Kidney epithelial cell (primary cell): ENCODE data around the gene WDCP. TPM values are rescaled to one million over a fixed set of nuclear protein-coding genes. Genes with fewer than 3 reads are reported as not detected.

Experiments
- DNase-seq: peaks from one replicate; pipeline ENCODE4 v3.0.0-alpha.2; 2010; ENCODE audit warnings: low read depth
- H3K27me3 ChIP-seq: 2 replicates; pipeline ENCODE4 v1.6.0; 2011; ENCODE audit warnings: low read length; ENCODE audit not compliant: control insufficient read depth, insufficient read depth
- H3K36me3 ChIP-seq: 2 replicates; pipeline ENCODE4 v1.5.1; 2011; ENCODE audit warnings: low read length; ENCODE audit not compliant: control insufficient read depth, insufficient read depth
- H3K4me3 ChIP-seq: 2 replicates; pipeline ENCODE4 v1.5.1; 2011; ENCODE audit warnings: low read depth, mild to moderate bottlenecking, control low read depth, low read length
- total RNA-seq: library from RNA; depleted of rRNA; stranded (reverse); fragments of >200 nt; gene quantifications from 2 replicates; pipeline ENCODE4 v1.2.3, GENCODE V29; 2015
- TF ChIP-seq, protein P1 (sequence below): IDR thresholded peaks from 2 replicates; pipeline ENCODE4 v1.5.1; 2011; ENCODE audit warnings: mild to moderate bottlenecking, moderate library complexity, low read length, control low read depth, inconsistent platforms; ENCODE audit not compliant: insufficient read depth, poor library complexity, severe bottlenecking

Gene WDCP
- total RNA-seq, 1 donor from 2014 or later, result 8.2 TPM

DNA sequence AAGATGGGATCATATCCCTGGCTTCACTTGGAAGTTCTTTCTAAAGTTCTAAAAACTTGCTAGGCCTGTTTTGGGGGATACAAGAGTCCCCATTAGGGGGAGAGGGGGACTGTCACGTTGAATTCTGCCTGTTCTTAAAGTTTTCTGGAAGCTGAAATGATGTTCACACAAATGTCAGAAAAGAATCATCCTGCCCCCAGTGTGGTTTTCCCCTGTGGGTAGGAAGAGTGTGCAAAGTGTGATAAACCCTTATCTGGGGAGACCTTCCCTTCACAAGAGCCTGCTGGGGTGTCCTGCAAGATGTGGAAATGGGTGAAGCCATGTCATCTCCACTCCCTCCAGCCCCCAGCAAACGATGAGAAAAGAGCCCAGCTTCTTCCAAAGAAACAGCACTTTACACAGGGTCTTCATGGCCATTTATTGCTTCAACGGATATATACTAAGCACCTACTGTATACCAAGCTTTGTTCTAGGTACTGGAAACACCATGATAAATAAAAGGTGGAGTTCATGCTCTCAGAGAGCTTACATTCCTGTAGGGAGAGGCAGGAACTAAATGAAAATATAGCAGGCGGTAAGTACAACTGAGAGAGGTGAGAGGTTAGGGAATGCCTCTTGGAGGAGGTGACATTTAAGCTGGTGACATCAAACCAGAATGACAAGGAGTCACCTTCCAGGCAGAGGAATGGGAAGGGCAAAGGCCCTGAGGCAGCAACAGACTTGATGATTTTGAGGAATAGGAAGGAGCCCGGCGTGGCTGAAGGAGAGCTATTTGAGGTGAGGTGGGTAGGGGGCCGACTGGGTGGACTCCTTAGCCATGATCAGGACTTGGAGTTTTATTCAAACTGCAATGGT lies 35.7 kb downstream of the WDCP start:
- H3K36me3 ChIP-seq, result no peaks in the 10 kb centered on the region
- TF ChIP-seq, protein P1, sequence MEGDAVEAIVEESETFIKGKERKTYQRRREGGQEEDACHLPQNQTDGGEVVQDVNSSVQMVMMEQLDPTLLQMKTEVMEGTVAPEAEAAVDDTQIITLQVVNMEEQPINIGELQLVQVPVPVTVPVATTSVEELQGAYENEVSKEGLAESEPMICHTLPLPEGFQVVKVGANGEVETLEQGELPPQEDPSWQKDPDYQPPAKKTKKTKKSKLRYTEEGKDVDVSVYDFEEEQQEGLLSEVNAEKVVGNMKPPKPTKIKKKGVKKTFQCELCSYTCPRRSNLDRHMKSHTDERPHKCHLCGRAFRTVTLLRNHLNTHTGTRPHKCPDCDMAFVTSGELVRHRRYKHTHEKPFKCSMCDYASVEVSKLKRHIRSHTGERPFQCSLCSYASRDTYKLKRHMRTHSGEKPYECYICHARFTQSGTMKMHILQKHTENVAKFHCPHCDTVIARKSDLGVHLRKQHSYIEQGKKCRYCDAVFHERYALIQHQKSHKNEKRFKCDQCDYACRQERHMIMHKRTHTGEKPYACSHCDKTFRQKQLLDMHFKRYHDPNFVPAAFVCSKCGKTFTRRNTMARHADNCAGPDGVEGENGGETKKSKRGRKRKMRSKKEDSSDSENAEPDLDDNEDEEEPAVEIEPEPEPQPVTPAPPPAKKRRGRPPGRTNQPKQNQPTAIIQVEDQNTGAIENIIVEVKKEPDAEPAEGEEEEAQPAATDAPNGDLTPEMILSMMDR, result no peak
- no peak for DNase-seq
- H3K4me3 ChIP-seq, result no peak overlapping the region
- H3K27me3 ChIP-seq, result peaks cover 16% of the 10 kb centered on the region

DNA sequence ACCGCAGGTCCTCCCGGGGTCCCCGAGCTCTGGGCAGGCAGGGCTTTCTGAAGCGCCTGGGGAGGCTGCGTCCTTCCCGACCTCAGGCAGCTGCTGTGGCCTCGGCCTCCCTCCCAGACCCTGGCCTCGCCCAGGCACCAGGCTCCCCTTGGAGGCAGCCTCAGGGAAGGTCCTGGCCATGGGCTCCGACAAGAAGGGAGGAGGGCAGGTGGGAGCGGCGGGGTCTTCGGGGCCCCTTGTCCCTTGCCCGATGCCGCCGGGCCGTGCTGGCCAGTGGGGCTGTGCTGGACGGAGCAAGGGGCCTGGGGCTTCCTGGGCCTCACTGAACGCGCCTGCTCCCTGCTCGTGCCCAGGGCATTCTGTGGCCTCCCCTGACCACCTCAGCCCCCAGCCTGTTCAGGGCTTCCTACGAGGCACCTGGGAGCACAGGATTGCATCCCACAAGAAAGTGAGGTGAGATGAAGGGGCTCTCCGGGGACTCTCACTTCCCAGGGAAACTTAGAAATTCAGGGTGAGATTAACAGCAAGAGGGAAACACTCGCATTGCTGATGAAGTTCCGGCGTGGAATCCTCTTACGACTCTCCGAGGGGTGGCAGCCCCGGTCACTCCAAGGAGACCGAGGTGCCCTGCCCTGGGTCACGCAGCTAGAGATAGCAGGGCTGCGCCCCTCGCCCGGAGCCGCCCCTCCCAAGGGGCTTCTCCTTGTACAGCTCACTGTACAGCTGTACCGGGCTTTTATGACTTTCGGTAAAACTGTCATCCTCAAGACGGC lies 36.5 kb downstream of the WDCP start:
- DNase-seq, result no peak
- H3K36me3 ChIP-seq, result no peaks in the 10 kb centered on the region
- H3K27me3 ChIP-seq, result peaks cover 16% of the 10 kb centered on the region
- TF ChIP-seq, protein P1, result no peak
- H3K4me3 ChIP-seq, result no peak overlapping the region

DNA sequence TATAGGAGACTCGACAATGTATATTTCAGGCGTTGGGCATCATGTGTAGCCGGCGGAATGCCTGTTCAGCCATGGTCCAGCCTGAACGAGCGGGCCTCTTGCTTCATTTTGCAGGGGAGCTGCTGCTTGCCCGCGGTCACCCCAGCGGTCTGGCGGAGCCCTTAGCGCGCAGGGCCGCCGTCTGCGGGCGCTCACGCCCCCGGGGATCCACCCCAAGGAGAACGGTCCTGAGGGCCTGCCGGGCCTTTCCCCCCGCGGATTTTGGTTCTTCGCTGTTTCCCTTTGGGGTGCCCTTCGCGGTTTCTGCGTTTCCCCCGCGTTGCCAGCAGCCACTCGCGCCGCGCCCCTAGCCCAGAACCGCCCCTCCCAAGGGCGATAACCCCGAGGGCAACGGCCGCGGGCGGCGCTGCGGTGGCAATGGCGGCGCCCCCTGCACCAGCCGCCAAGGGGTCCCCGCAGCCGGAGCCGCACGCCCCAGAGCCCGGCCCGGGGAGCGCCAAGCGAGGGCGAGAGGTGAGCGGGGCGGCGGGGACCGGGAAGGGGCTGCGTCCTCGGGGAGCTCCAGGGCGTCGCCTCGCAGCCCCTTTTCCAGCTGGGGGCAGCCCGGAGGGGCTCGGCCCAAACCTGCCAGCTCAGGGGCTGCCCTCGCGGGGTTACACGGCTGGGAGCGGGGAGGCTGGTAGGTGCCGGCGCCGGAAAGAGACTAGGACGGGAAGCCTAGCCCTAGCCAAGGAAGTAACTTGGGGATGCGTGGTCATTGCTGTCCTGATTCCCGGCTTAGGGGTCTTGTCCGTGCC lies 37.3 kb downstream of the WDCP start, which contains the start of gene MFSD2B:
Gene MFSD2B, plus strand, starts transcription at position 406 of the 797 bp plus-strand sequence. Its CDS starts 12 bp downstream, at position 418.
- no peak for DNase-seq
- peak within 1 kb of the TSS; percentile 33 for H3K4me3 ChIP-seq
- TF ChIP-seq, protein P1, result no peak

DNA sequence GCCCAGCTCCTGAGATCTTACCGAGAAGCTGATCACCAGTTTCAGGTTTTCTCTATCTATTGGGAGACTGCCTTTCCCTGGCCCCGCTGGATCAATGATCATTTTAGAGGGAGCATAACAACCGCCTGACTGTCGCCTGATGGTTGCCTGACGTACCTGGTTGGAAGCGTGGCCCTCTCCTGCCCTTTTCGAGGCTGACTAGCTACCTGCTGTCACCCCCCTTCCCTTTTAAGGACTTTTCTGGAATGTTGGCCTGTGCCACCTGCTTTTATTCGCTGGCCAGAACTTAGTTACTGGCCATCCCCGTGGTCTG lies 37.9 kb downstream of the WDCP start:
- no peak for DNase-seq
- TF ChIP-seq, protein P1, result no peak
- Histone ChIP-seq H3K27me3 (peaks cover 16% of the 10 kb centered on the region), H3K4me3 (no peak overlapping the region), H3K36me3 (no peaks in the 10 kb centered on the region)

More for the DNA sequence above, 37.3 kb downstream of the WDCP start, which contains the start of gene MFSD2B:
- Histone ChIP-seq H3K27me3 (peaks cover 16% of the 10 kb centered on the region), H3K36me3 (no peaks in the 10 kb centered on the region)

DNA sequence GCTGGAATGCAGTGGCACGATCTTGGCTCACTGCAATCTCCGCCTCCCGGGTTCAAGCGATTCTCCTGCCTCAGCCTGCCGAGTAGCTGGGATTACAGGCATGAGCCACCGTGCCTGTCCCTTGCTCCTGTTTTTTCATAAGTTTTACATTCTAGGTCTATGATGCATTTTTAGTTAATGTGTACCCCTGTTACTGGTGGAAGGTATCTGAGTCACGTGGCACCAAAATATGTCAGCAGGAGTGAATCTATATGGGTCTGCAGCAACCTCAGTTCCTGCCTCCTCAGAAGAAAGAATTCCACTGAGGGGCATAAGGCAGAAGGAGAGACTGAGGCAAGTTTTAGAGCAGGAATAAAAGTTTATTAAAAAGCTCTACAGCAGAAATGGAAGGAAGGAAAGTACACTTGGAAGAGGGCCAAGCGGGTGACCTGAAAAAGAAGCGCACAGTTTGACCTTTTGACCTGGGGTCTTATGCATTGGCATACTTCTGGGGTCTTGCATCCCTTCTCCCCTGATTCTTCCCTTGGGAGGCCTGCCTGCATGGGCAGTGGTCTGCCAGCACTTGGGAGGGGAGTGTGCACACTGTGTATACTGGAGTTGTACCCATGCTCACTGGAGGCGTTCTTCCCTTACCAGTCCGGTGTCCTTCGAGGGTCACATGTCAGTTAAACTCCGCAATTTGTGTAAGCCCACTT lies 38.4 kb downstream of the WDCP start:
- DNase-seq, result no peak
- TF ChIP-seq, protein P1, result no peak
- Histone ChIP-seq H3K4me3 (no peak overlapping the region), H3K27me3 (peaks cover 16% of the 10 kb centered on the region), H3K36me3 (no peaks in the 10 kb centered on the region)
